ENCODE results near the gene PCGF5. TPM values are rescaled to one million over a fixed set of nuclear protein-coding genes. Genes with fewer than 3 reads are reported as not detected.

The PCGF5 gene
- total RNA-seq = 47.3 TPM

DNA sequence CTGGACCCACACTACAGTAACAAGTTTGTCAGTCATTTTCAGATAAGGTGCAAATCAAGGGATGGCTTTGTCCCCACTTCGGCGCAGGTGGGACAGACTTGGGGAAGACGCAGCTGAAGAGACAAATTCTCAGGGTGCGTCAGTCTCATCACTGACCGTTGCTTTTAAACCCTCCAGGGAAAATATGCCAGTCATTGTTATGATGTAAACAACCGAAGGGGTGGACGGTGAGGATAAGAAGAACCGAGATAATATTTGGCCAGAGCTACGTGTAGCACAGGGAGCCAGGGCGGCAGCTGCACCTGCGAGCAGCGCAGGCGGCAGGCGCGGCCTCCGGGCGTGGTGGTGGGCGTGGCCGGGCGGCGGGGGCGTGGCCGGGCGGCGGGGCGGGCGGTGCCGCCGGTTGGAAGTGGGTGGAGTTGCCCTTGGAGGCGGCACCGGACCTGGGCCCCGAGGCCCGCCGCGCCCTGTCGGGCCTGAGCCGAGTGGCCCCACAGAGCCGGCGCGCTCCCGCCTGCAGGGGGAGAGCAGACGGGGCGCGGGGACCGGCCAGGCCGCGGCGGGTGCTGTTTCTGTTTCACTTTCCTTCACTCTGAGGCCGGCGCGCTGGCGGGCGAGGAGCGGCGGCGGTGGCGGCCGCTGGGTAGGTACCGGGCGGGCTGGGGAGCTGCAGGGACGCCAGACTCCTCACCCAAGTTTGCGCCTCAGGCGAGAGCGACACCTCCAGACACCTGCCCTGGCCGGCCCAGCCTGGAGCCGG is at the start of gene PCGF5:
TSS of gene PCGF5 (plus strand) at position 470 of the 760 bp plus-strand sequence. CDS start 2,209 bp downstream, outside the sequence.

Other genes starting within 250 kb of the PCGF5 start
- 69.3 TPM for gene HECTD2, start 189.7 kb downstream of the PCGF5 start, total RNA-seq